GM23338 (cell line): ENCODE results near the gene OR51E1. TPM values are rescaled to one million over a fixed set of nuclear protein-coding genes. Genes with fewer than 3 reads are reported as not detected.

Experiments
- ATAC-seq: fragments of 200-7000 bp; cut with Tn5 transposase; 3 replicates; pipeline ENCODE4 v1.9.1; 2020
- DNase-seq: peaks from one replicate; pipeline ENCODE4 v3.0.0-alpha.2; 2015; ENCODE audit warnings: low spot score
- H2AFZ ChIP-seq: fragments of 200-600 bp; sonication (generic); 2 replicates; pipeline ENCODE4 v1.8.0; 2016; ENCODE audit warnings: antibody characterized with exemption, mild to moderate bottlenecking, moderate library complexity
- H3F3A ChIP-seq: fragments of 200-600 bp; sonication (generic); replicated peaks from 2 replicates; pipeline ENCODE4 v1.8.0; 2017; ENCODE audit warnings: antibody characterized with exemption, mixed run types, low read depth
- H3K27ac ChIP-seq: fragments of 200-600 bp; sonication (generic); 2 replicates; pipeline ENCODE4 v1.6.1; 2016; ENCODE audit warnings: low read depth
- H3K27me3 ChIP-seq: fragments of 200-600 bp; sonication (generic); 2 replicates; pipeline ENCODE4 v1.8.0; 2016; ENCODE audit warnings: mild to moderate bottlenecking, mixed run types, moderate library complexity; ENCODE audit not compliant: insufficient read depth
- H3K36me3 ChIP-seq: fragments of 200-600 bp; sonication (generic); 2 replicates; pipeline ENCODE4 v1.8.0; 2016; ENCODE audit warnings: mild to moderate bottlenecking; ENCODE audit not compliant: insufficient read depth
- H3K4me1 ChIP-seq: fragments of 200-600 bp; sonication (generic); 2 replicates; pipeline ENCODE4 v1.8.0; 2016; ENCODE audit warnings: mild to moderate bottlenecking, moderate library complexity; ENCODE audit not compliant: insufficient read depth
- H3K4me2 ChIP-seq: fragments of 200-600 bp; sonication (generic); 2 replicates; pipeline ENCODE4 v1.7.1; 2017; ENCODE audit warnings: mixed run types
- H3K4me3 ChIP-seq: fragments of 200-600 bp; sonication (generic); 2 replicates; pipeline ENCODE4 v1.6.1; 2016; ENCODE audit warnings: mixed run types
- H3K79me2 ChIP-seq: fragments of 200-600 bp; sonication (generic); replicated peaks from 2 replicates; pipeline ENCODE4 v1.8.0; 2017; ENCODE audit warnings: mild to moderate bottlenecking; ENCODE audit not compliant: insufficient read depth
- H3K9me2 ChIP-seq: fragments of 200-600 bp; sonication (generic); 2 replicates; pipeline ENCODE4 v1.8.0; 2017; ENCODE audit not compliant: insufficient read depth
- H4K20me1 ChIP-seq: fragments of 200-600 bp; sonication (generic); replicated peaks from 2 replicates; pipeline ENCODE4 v1.8.0; 2017; ENCODE audit warnings: mild to moderate bottlenecking; ENCODE audit not compliant: insufficient read depth
- H3K27ac Mint-ChIP-seq: 2 replicates; pipeline ENCODE4 v1.8.0; 2020; ENCODE audit warnings: inconsistent platforms, mild to moderate bottlenecking, moderate library complexity, mixed read lengths
- H3K27me3 Mint-ChIP-seq: 3 replicates; pipeline ENCODE4 v1.8.0; 2022; ENCODE audit warnings: low read depth, mild to moderate bottlenecking, moderate library complexity, mixed read lengths, inconsistent platforms; ENCODE audit not compliant: insufficient read depth, poor library complexity
- H3K36me3 Mint-ChIP-seq: 3 replicates; pipeline ENCODE4 v1.8.0; 2021; ENCODE audit warnings: low read depth, mild to moderate bottlenecking, inconsistent platforms, moderate library complexity, mixed read lengths
- H3K4me1 Mint-ChIP-seq: 3 replicates; pipeline ENCODE4 v1.8.0; 2020; ENCODE audit warnings: mild to moderate bottlenecking, inconsistent platforms, mixed read lengths
- H3K4me3 Mint-ChIP-seq: 3 replicates; pipeline ENCODE4 v1.8.0; 2021; ENCODE audit warnings: moderate library complexity, mild to moderate bottlenecking, inconsistent platforms, mixed read lengths
- H3K9me3 Mint-ChIP-seq: 3 replicates; pipeline ENCODE4 v1.8.0; 2020; ENCODE audit warnings: moderate library complexity, mild to moderate bottlenecking, inconsistent platforms, mixed read lengths
- CREB1 ChIP-seq: fragments of 250-450 bp; sonication (Bioruptor Pico); IDR thresholded peaks from 2 replicates; pipeline ENCODE4 v1.5.0; 2020; ENCODE audit warnings: low read depth, mild to moderate bottlenecking, moderate library complexity
- CTCF ChIP-seq, 2 experiments: fragments of 200-600 bp in 1 of 2; sonication (generic) in 1 of 2; conservative IDR thresholded peaks; 2 replicates each; pipeline versions ENCODE4 v1.5.1 to v1.6.1; 2016 to 2017; ENCODE audit warnings: antibody characterized with exemption in 2 of 2, low read depth in 2 of 2, mild to moderate bottlenecking in 2 of 2, moderate library complexity in 1 of 2
- EZH2phosphoT487 ChIP-seq: fragments of 200-600 bp; sonication (generic); IDR thresholded peaks from one replicate; pipeline ENCODE4 v1.8.1; 2018; ENCODE audit warnings: antibody characterized with exemption; ENCODE audit not compliant: unreplicated experiment
- POLR2AphosphoS5 ChIP-seq: IDR thresholded peaks from 2 replicates; pipeline ENCODE4 v1.6.1; 2016; ENCODE audit warnings: antibody characterized with exemption, low read depth
- REST ChIP-seq: IDR thresholded peaks from one replicate; pipeline ENCODE4 v1.6.1; 2018; ENCODE audit warnings: antibody characterized with exemption; ENCODE audit not compliant: unreplicated experiment
- ZNF114 ChIP-seq: fragments of 250-450 bp; sonication (Bioruptor Pico); IDR thresholded peaks from 2 replicates; pipeline ENCODE4 v1.5.0; 2020; ENCODE audit warnings: mild to moderate bottlenecking, moderate library complexity
- polyA plus RNA-seq: library from polyadenylated mRNA; unstranded; fragments of >200 nt; fragmentation: Nextera tagmentation; extraction: Ambion mirVana; gene quantifications from 2 replicates; pipeline ENCODE4 v1.2.1, GENCODE V29; 2016
- total RNA-seq: library from RNA; depleted of rRNA; stranded (reverse); fragments of >200 nt; shearing (Covaris generic); gene quantifications from 2 replicates; pipeline ENCODE4 v1.2.3, GENCODE V29; 2014

The OR51E1 gene
- total and polyA plus RNA-seq, 2 experiments from 2014 or later, result not detected

- H3K9me2 ChIP-seq, result peaks cover 9% of the 10 kb centered on the region; the same call in 1 of the 2 replicates
- no peak overlapping the region for H3K27ac ChIP-seq
- no peaks in the 10 kb centered on the region for H3K36me3 ChIP-seq
- no peaks in the 10 kb centered on the region for H3F3A ChIP-seq
- peak overlapping the region; percentile 80 for H3K27ac Mint-ChIP-seq
- no peaks in the 10 kb centered on the region for H3K4me1 ChIP-seq
- H3K4me1 Mint-ChIP-seq, result peaks cover 4% of the 10 kb centered on the region; the same call in 1 of the 3 replicates
- DNase-seq, result no peak
- no peak overlapping the region for H3K4me3 Mint-ChIP-seq
- no peaks in the 10 kb centered on the region; the same call in 2 of the 3 replicates for H3K9me3 Mint-ChIP-seq
- H3K27me3 ChIP-seq, result no peaks in the 10 kb centered on the region
- H3K36me3 Mint-ChIP-seq, result no peaks in the 10 kb centered on the region; the same call in 2 of the 3 replicates
- no peaks in the 10 kb centered on the region for H3K79me2 ChIP-seq
- H2AFZ ChIP-seq, result peak overlapping the region; percentile 88
- no peak overlapping the region for H3K4me3 ChIP-seq
- peaks cover 6% of the 10 kb centered on the region for H3K27me3 Mint-ChIP-seq
- no peaks in the 10 kb centered on the region for H4K20me1 ChIP-seq
- TF ChIP-seq CREB1 (CRISPR knock-in tag) (no peak), CTCF (conservative IDR thresholded peaks at IDR 0.05; ENCODE audit: low read depth in 2 of 2) (no peak), REST (no peak), ZNF114 (CRISPR knock-in tag) (no peak), EZH2phosphoT487 (no peak)
- H3K4me2 ChIP-seq, result no peak overlapping the region
- no peak for ATAC-seq
These were observed 19.1 kb downstream of the OR51E1 start for GRCh38 chr11:4662876-4663275.

GRCh38 chr11:4664183-4664582 lies 20.4 kb downstream of the OR51E1 start:
- Histone ChIP-seq H3K4me3 (no peak overlapping the region), H3K9me2 (peaks cover 9% of the 10 kb centered on the region; the same call in 1 of the 2 replicates), H3K27me3 (no peaks in the 10 kb centered on the region), H2AFZ (no peak overlapping the region), H3K4me1 (no peaks in the 10 kb centered on the region), H3K36me3 (no peaks in the 10 kb centered on the region), H3K4me2 (no peak overlapping the region), H3K79me2 (no peaks in the 10 kb centered on the region), H3K27ac (no peak overlapping the region), H3F3A (no peaks in the 10 kb centered on the region), H4K20me1 (no peaks in the 10 kb centered on the region)
- TF ChIP-seq POLR2AphosphoS5, result no peak
- no peak for TF ChIP-seq CREB1 (CRISPR knock-in tag)
- TF ChIP-seq CTCF (conservative IDR thresholded peaks at IDR 0.05; ENCODE audit: low read depth in 2 of 2), result no peak
- Mint-ChIP-seq H3K36me3 (no peaks in the 10 kb centered on the region; the same call in 2 of the 3 replicates), H3K27ac (no peak overlapping the region), H3K4me3 (no peak overlapping the region), H3K27me3 (peaks cover 6% of the 10 kb centered on the region), H3K4me1 (peaks cover 4% of the 10 kb centered on the region; the same call in 1 of the 3 replicates), H3K9me3 (no peaks in the 10 kb centered on the region; the same call in 2 of the 3 replicates)
- ATAC-seq (no peak), DNase-seq (no peak)
